GM03348 (cell line): Measurements from ENCODE around the gene TTF2.

Experiments
- DNase-seq: peaks from one replicate; pipeline ENCODE4 v3.0.0; 2012; ENCODE audit warnings: low spot score

TTF2 gene

GRCh38 chr1:117059678-117060440, at the start of gene TTF2:
TSS of gene TTF2 (plus strand) at chr1:117060326. CDS start at chr1:117060347, 21 bp downstream.
- DNase-seq, result peak; percentile 99

DNA sequence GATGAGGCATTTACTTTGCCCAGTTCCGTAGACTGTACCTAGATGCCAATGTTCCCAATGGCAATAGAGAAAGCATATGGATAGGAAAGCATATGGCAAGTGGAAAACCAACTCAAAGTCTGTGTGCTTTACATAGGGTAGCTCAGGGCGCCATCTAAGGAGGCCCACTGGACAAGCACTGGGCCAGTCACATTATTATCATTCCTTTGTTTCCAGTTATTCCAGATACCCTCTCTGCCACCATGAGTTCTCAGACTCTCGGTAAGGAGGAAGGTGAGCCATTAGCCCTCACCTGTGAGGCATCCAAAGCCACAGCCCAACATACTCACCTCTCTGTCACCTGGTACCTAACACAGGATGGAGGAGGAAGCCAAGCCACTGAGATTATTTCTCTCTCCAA, 48.8 kb upstream of the TTF2 start:
- DNase-seq, result no peak

GRCh38 chr1:117013309-117013858, 46.7 kb upstream of the TTF2 start:
- no peak for DNase-seq

- DNase-seq, result no peak
Observed at GRCh38 chr1:117014209-117014608, 45.9 kb upstream of the TTF2 start.

GRCh38 chr1:117015724-117016123, 44.4 kb upstream of the TTF2 start:
- DNase-seq, result no peak

DNA sequence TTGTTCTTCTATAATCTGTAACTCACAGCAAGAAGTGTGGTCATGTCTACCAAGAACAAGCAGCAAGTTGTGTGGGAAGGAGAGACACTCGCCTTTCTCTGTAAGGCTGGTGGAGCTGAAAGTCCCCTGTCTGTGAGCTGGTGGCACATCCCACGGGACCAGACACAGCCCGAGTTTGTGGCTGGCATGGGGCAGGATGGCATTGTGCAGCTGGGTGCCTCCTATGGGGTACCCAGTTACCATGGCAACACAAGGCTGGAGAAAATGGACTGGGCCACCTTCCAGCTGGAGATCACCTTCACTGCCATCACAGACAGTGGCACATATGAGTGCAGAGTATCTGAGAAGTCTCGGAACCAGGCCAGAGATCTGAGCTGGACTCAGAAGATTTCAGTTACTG, 43.1 kb upstream of the TTF2 start:
- no peak for DNase-seq

GRCh38 chr1:117017648-117018047, 42.5 kb upstream of the TTF2 start:
- no peak for DNase-seq

DNA sequence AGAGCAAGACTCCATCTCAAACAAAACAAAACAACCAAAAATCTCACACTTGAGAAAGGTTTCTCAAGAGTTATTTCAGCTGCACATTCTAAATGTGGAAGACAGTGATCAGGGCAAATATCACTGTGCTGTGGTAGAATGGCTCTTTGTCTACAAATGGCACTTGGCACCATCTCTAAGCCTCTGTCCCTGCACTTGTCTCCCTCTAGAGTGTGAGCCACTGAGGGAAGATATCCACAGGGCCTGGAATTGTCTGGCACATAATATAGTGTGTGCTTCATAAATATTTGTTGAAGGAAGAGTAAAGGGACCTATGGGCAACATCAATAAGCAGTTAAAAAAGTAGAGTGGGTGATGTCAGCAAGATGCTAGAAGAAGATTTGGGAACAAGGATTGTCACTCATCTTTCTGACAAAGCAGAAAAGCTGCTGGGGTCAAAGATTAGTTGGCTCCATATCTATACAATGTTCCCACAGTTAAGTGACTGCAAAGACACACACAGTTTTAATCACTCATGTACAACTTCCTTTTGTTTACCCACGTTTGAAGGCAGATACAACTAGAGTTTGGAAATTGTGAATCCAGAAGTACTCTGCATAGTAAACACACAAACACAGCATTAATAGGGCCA, 39.5 kb upstream of the TTF2 start:
- DNase-seq, result no peak

GRCh38 chr1:117022114-117022513, 38.0 kb upstream of the TTF2 start:
- no peak for DNase-seq

GRCh38 chr1:117025568-117025967, 34.6 kb upstream of the TTF2 start:
- DNase-seq, result no peak

GRCh38 chr1:117026361-117026760, 33.8 kb upstream of the TTF2 start:
- peak; percentile 28 for DNase-seq

DNA sequence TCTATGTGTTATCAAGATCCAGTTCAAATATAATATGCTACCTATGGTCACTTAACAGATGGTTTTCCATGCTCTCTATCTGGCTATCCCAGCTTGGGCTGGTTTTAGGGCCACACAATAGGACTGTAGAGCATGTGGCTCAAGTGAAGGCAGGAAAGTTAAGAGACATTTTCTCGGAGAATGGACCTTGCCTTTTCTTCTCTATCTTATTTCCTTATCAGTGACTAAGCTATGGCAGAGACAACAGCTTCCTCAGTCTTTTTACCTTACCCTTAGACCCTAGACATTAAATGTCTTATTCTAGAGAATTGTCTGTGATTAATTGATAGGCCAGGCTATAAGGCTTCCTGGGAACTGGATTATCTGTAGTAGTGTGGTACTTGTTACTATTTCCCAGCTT, 30.4 kb upstream of the TTF2 start:
- DNase-seq, result no peak

DNA sequence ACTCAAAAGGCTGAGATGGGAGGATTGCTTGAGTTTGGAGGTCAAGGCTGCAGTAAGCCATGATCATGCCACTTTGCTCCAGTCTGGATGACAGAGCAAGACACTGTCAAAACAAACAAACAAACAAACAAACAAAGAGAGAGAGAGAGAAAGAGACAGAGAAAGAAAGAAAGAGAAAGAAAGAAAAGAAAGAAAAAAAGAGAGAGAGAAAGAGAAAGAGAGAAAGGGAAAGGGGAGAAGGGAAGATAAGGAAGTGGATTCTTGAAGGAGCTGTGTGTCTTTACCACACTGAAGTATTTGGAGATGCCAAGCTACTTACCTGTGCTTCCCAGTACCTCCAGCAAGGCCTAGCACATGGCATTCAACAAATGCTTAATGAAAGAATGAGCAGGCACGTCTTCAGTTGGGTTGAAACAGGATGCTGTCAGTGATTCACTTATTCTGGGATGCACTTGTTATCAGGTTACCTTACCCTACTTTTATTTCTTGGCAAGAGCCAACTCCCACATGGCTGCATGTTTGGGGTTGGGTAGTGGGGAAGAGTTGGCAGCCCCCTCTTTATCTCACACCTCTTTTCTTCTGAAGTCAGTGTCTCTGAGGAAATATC, 29.8 kb upstream of the TTF2 start:
- DNase-seq, result no peak

- DNase-seq, result no peak
Observed at GRCh38 chr1:117032266-117032665, 27.9 kb upstream of the TTF2 start.

DNA sequence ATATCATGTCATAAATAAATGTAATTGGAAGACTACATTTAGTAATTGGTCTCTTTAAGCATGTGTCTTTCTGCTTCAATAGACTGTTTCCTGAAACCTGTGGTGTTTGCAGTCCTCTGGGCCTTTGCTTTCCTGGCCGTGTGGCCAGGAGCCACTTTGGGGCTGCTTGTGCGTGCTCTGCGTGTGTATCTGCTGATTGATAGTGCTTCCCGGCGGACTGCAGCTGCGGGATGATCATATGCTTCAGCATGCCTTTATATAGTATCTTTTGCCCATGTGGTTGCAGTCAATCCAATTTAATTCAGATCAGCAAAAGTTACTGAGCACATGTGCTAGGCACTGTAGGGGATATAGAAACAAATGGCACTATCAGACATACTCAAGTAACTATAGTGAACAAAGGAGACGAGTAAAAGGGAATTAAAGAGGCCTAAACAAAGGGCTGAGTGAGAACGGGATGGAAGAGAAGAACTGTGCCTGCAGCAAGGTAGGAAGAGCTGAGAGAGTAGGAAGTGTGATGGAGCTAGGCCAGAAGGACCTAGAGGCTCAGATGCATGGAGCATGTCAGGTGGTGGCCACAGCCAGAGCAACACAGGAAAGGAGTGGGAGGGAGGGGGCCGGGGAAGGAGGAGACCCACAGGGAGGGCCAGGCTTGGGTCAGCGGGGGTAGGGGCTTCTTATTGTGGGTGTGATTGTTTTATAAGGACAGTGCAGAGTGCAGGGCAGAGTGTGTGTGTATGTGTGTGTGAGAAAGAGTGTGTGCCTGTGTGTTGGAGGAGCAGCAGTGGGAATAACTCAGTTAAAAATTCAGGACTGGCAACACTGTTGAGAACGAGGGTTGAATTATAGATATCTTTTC, 27.2 kb upstream of the TTF2 start:
- no peak for DNase-seq

DNA sequence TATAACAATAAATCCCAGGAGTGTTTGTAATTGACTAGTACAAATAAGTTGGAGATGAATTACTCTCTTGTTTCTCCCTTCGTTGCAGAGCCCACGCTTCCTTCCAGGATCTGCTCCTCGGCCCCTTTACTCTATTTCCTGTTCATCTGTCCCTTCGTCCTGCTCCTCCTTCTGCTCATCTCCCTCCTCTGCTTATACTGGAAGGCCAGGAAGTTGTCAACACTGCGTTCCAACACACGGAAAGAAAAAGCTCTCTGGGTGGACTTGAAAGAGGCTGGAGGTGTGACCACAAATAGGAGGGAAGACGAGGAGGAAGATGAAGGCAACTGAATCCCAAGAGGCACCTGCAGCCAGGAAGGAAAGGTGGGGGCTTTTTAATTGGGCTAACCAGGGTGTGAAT, 26.4 kb upstream of the TTF2 start:
- DNase-seq, result no peak

GRCh38 chr1:117034791-117035290, 25.3 kb upstream of the TTF2 start:
- DNase-seq, result no peak

DNA sequence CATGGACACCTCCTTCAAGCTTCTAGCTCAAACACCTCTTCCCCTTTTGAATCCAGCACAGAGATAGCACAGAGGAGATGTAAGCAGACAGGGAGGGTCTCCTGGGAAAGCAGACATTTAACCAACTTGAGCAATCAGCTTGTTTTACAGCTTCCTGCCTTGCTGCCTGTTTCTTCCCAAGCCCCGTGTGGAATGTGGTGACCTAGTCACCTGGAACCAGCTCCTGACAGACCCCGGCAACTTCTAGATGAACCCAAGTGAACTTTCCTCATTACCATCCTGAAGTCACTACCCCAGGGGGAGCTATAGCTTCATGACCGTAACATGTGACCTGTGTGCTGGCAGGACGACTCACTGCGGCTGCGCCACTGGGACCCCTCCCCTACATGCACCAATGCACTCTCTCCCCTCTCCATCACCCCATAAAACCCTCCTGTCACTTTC, 24.1 kb upstream of the TTF2 start:
- no peak for DNase-seq

GRCh38 chr1:117037802-117038201, 22.3 kb upstream of the TTF2 start:
- no peak for DNase-seq

DNA sequence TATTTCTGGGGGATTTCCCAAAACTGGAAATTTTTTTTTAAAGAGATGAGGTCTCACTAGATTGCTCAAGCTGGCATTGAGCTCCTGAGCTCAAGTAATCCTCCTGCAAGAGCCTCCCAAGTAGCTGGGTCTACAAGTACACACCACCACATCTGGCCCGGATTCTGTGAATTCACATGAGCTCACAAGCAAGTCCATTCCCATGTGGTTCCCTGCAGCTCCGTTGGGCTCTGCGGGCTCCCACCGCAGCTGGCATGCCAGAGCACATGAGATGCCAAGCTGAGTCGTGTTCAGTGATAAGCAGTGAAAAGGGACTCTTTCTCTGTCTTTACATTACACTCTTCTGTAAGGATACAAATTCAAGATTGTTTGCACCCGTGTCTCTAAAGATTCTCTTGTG, 21.9 kb upstream of the TTF2 start:
- DNase-seq, result no peak

- DNase-seq, result no peak
Observed at GRCh38 chr1:117044217-117044616, 15.9 kb upstream of the TTF2 start.

DNA sequence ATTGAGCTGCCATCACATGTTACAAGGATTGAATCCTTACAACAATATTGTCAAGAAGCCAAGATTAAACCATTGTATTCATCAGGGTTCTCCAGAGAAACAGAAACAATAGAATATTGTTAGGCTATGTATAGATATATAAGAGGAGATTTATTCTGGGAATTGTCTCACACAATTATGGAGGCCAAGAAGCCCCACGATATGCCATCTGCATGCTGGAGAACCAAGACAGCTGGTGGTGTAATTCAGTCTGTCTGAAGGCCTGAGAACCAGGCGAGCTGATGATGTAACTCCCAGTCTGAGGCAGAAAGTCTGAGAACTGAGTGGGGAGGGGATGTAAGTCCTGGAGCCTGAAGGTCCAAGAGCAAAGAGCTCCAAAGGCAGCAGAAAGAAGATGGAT, 14.5 kb upstream of the TTF2 start:
- no peak for DNase-seq
